Endometrial microvascular endothelial cells (primary cell): ENCODE measurements around the gene AKT3. TPM values are rescaled to one million over a fixed set of nuclear protein-coding genes. Genes with fewer than 3 reads are reported as not detected.
"Not testable (repeated sequence)": the region's sequence is repeated elsewhere in the genome, so short reads cannot be mapped to it uniquely, and the experiment has no call there.

Source experiments
- in situ Hi-C: cut with HindIII; loops from 2 replicates; pipeline ENCODE4 v1.10.0; 2017; ENCODE audit warnings: low sequenced_read_pairs, low pct_unique_long_range_greater_than_20kb; ENCODE audit errors: inconsistent ontology term
- total RNA-seq: library from RNA; depleted of rRNA; stranded (reverse); fragments of >200 nt; gene quantifications from one replicate; pipeline ENCODE4 v1.2.3, GENCODE V29; 2015; ENCODE audit errors: inconsistent ontology term

Gene AKT3
- total RNA-seq, 1 donor from 2014 or later, result 17.1 TPM

DNA sequence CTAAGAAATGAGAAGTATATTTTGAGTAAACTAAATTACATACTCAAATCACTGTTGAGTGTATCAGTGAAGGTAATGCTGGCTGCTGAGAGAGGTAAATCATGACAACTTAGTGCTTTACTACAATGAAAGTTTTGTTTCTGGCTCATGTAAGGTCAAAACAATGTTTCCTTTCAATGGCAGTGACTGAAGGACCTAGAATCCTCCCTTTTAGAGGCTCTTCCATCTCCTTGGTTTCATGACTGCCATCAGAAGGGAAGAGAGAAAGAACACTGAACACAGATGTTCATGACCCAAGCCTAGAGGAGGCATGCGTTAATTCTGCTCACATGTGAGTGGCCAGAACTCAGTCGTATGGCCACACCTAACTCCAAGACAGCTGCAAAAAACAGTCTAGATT is 130.6 kb downstream of the AKT3 start:
- in situ Hi-C loops, result no loop called here

DNA sequence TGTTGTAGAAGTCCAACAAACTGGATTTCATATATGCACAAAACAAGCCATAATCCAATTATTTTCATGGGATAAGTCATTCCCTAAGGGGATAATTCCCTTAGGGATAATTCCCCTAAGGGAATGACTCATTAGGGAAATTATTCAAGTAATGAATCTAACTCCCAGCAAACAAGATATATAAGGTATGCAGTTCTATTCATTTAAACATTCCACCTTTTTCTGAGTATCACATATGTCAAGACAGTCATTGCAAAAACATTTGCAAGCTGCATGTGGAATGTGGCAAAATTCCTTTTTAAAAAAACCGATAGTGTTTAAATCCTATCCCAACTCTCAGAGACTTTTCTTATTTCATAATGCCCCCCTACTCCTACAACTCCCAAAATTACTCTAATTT is 131.2 kb downstream of the AKT3 start:
- in situ Hi-C loops, result no loop called here

DNA sequence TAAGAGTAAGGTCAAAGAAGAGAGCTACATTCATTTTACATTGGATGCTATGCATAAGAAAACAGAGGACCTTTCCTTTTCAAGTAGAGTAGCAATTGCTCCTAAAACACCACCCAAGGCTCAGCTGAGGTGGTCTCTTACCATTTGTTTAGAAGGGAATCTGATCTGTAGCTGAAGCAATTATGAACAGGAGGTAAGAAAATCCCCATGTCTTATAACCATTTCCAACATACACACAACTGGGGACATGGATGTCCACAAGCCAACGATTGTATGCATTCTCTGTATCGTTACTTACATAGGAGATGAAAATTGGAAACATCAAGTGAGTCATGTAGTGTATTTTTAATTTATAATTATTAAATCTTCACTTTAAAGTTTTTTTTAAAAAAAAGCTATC is 132.0 kb downstream of the AKT3 start:
- in situ Hi-C loops, result no loop called here

DNA sequence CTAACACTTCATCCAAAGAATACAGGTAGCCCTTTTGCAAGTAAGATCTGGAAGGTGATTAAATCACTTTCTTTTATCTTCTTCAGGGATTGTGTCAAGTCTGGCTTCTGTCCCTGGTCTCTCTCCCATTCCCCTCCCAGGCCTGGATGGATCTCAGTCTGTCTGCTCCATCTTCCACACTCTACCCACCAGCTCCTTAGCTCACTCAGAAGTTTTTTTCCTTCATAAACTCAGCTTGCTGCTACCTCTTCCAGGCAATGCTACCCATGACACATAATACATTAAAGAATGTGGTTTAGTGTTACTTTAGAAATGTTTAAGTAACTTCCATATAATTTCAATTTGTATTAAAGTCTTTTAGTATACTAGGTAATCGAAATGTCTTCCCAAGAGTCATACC is 133.1 kb downstream of the AKT3 start:
- in situ Hi-C loops, result no loop called here

DNA sequence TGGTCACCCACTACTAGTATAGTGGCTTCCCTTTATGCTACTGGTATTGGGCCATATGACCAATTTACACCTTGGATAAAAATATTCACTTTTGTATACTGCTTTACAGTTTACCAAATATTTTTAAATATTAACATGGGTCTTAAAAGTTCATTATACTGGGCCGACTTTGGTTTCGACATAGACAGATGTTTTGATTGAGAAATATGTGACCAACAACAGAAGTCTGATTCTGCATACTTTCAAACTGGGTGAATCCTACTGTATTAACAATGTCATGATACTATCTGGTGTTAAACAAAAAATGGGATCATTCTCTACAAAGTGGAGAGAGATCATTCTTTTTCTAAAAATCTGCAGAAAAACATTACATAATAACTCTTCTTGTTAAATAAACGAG is 134.8 kb downstream of the AKT3 start:
- in situ Hi-C loops, result no loop called here

DNA sequence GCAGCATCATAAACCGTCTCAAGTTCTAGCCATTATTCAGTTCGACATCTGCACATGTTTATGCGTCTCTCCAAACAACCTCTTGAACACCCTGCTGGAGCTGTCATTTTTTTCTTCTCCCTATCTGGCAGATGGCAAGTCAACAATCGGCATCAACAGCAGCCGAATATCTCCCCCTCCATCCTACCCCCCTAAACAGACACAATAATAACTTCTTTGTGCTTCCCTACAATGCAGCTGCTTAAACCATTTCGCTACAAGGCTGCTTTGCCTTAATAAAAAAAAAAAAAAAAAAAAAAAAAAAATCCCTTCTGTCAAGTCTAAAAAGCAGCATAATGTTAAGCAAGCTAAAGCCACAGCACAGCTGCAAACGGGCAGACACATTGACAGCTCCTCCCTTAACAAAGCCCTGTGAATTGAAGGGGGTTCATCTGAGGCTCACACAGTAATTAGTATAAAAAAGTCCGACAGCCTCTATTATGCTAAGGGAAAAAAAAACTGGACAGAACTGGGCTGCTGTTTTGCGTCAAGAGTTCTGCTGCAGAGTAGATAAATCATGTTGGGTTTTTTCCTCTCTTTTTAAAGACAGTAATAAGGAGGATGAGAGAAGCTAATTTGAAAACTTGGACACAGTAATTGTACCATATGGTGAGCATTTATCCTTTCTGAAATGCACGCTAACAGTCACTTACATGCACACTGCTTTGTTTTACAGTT is 136.4 kb downstream of the AKT3 start:
- in situ Hi-C loops, result no loop called here

DNA sequence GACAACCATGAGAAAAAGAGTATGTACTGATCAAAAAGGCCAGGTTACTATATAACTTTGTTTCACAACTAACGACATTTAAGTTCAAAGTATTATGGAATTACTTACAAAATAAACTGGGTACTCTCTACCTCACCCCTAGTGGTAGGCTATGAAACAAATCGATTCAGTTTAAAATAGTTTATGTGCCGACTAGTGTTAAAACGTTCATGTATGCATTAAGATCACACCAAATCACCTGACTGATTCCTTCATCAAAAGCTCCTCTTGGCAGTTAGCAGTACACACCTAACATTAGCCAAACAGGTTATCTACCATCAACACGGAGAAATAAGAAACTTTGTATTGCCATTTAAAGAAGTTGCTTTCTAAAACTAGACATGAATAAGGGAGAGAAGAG is 137.1 kb downstream of the AKT3 start:
- in situ Hi-C loops, result no loop called here

DNA sequence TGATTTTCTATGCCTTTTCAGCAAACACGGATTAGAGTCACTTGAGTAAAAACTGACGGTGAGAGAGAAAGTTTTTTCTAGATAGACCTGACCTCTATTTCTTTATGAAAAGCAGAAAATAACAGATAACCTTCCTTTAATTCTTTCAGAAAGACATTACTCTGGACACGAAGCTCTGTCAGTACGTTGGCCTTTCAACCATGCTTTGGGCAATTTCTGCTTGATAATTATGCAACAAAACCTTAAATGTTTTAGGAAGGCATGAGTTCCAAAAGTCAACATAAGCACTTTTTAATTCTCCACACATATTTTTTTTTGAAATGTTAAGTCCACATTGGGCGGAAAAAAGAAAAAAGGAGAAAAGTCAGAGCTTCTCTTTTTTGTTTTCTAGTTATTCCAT is 137.8 kb downstream of the AKT3 start:
- in situ Hi-C loops, result no loop called here

DNA sequence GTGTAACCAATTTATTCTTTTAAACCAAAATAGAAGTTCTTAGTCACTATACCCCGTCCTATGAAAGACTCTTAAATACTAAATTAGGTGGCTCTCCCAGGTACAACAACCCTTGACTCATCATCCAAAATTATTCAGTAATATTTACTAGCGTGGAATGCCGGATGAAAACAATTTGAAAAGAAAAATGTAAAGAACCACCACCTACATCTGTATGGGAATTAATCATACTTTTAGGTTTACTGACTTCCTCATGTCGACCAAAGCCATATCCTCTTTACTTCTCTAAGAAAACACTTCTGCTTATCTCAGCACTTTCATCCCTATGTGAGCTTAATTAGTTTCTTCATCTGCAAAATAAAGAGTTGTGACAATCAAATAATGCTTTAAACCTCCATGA is 139.6 kb downstream of the AKT3 start:
- in situ Hi-C loops, result no loop called here

DNA sequence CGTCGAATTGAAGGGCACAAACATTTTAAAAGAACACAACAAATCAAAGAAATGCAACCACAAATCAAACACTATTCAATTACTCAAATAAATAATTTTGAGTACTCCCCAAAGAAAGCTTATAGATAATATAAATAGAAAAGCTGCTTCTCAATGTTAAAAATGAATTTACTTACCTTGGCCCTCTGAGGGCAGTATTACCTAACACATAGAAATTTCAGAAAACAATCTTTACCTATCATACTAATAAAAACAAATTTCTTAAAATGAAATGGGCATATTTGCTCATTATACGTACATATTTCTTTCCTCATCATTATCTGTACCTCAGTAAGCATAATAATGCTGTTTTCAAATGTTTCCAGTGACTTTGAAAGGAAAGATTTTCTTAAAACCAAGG is 141.8 kb downstream of the AKT3 start:
- in situ Hi-C loops, result no loop called here

DNA sequence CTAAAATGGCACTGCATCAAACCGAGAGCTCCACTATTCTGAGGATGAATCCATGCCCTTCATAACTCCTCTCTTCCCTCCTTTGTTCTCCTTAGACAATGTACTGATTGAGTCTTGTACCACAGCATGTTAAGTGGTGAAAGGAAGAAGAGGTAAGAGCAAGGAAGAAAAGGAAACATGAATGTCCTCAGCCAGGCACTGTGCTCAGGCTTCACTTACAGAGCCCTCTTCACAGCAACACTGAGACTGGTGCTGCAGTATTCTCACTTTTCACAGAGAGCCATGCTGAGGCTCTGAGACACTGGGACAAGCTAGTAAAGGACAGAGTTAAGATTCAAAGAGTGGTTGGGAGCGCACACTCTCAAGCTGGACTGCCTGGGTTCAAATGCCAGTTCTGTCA is 143.5 kb downstream of the AKT3 start:
- in situ Hi-C loops, result no loop called here

DNA sequence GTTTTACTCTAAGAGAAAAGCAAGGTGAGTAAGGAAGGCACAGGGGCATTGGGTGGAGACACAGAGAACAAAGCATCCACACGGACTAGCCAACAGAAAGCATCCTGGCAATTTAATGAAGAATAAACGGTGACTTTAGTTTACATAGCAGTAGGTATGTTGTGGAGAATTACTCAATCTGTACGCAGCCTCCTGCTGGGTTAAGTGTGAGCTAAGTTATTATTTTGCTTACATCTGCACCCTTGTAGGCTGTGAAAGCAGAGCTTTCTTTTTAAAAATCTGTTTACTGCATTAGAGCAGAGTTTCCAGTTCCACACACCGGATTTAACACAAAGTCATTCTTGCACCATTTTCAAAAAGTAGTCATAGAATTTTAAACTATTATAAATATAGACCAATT is 144.5 kb downstream of the AKT3 start:
- in situ Hi-C loops, result no loop called here

DNA sequence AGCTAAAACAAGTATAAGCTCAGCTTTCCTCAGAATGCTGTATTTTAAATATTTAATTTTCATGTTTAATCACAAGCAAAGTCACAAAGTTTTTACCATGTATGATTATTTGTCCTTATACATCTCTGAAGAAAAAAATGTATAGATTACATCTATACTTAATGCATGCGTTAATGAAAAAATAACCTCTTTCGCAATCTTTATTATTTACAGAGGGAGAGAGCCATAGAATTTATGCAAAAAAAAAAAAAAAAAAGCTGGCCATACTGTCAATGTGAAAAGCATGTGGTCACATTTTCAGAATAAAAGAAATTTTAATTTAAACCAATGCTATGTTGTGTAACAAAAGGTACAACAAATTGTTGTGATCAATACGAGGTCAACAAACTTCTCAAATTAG is 148.2 kb downstream of the AKT3 start:
- in situ Hi-C loops, result no loop called here

DNA sequence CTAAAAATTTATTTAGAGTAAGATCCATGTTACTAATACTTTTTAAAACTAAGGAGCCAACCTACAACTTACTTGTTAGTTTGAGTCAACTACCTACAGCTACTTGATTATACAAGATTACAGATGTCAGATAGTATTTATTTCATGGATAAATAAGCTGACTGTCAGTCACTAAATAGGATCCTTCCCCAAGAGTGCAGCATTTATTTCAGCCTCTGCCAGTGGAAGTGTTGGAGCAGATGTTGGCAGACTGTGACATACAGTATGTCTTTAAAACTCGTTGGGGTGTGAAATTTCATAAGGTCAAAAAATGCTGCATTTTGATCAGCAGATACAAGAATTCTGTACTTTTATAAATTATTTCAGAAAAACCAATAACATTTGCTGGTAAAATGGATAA is 156.2 kb downstream of the AKT3 start:
- in situ Hi-C loops, result no loop called here

DNA sequence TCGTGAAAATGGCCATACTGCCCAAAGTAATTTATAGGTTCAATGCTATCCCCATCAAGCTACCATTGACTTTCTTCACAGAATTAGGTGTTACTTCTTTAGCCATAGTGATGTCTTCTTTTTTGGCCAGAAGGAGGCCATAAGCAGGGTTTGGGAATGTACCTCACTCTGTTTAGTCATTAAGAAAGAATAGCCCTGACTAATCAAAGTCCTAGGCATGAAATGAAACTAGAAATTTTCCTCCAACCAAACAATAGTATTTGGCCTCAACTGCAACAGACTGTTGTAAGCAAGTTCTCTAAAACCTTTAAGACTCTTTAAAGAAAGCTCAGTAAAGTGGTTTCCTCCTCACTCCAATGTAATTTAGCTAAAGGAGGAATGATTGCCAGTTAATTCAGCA is 163.9 kb downstream of the AKT3 start:
- in situ Hi-C loops, result no loop called here

DNA sequence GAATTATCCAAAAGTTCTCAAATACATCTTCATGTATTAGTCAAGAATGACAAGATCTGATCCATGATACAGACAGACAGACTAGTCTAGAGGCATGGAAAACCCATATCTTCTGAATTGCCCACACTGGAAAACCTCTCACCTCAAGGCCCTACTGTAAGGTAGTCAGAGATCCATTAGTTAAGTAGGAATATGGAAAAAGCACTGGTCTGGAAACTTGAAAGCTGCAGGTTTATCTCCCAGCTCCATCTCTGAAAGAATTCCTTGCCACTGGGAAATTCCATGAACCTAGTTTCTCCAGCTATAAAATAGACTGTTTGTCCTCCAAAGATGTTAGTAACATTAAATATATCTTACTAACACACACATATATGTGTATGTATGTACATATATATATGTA is 169.2 kb downstream of the AKT3 start:
- in situ Hi-C loops, result no loop called here

DNA sequence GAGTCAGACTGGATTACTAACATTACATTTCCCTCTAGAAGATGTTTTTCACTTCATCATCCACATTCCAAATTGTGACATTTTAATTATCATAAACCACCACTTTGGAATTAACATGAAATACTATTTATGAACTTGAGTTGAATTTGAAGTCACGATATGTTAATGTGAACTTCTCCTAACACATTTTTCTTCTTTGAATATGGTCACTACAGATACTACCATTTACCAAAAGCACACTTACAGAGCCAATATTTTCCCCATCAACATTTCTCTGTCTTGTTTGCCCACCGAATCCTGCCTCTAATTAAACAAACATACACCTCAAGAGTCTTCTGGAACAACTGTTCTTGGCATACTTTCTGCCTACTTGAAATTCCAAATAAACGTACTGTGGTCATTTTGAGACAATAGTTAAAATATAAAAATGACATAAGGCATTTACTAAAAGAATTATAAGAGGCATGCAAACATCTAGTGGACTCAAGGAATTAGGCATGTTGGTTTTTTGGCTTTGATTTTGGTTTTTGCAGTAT is 177.4 kb downstream of the AKT3 start:
- in situ Hi-C loops, result no loop called here

DNA sequence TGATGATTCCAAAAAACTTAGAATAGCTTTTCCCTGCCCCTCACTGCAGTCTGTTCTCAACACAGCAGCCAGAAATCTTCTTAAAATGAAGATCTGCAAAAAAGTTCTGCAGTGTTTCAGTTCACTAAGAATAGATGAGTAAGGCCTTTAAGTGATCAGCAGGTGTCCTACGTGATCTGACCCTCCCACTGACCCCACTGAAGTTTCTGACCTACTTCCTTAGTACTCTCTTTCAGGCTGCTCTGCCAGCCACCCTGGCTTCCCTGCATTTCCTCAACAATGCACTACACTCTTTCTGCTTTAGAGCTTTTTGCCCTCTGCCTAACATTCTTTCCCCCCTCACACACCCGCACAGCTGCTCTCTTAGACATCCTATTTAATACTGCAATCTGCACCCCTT is 182.5 kb downstream of the AKT3 start:
- in situ Hi-C loops, result no loop called here

DNA sequence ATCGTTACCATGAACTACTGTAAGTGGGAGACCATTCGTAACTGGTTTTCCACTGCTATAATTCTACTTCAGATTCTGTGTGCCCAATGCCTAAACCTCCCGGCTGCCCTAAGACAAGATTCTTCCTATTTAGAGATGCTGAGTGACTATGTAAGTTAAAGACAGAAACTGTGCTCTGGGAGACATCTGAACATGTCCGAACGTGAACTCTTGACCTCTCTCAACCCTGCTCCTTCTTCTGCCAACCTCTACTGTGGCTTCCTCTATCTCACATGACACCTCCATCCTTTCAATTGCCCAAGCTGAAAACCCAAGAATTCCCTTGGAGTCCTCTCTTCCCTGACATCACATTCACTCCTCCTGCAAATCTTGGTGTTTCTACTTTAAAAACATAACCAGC is 182.9 kb downstream of the AKT3 start:
- in situ Hi-C loops, result no loop called here

DNA sequence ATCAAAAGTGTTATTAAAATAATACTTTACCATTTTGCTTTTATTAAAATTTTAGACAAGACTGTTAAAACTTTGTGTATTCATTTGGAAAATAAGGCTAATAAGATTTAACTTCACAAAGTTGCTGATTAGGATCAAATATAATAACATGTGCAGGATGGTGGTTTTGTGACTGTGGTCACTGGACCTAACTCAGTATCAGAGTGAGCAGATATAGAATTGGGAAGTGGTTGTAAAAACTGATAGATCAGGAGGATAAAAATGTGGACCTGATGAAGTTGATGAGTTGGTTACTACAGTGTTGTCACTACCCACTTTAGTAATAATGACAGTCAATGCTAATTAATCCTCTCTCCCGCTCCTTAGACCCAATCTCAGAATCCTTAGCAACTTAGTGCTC is 186.4 kb downstream of the AKT3 start:
- in situ Hi-C loops, result no loop called here

DNA sequence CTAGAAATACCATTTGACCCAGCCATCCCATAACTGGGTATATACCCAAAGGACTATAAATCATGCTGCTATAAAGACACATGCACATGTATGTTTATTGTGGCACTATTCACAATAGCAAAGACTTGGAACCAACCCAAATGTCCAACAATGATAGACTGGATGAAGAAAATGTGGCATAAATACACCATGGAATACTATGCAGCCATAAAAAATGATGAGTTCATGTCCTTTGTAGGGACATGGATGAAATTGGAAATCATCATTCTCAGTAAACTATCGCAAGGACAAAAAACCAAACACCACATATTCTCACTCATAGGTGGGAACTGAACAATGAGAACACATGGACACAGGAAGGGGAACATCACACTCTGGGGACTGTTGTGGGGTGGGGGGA is 187.9 kb downstream of the AKT3 start:
- in situ Hi-C loops, result not testable (repeated sequence)
